Neutrophil (primary cell): Measurements from ENCODE around the gene ABHD12.

Experiments used
- H3K27ac ChIP-seq: fragments of 200-600 bp; sonication (generic); 2 replicates; pipeline ENCODE4 v1.5.1; 2016; ENCODE audit warnings: mild to moderate bottlenecking, moderate library complexity
- H3K27me3 ChIP-seq: fragments of 200-600 bp; sonication (generic); 2 replicates; pipeline ENCODE4 v1.6.0; 2016; ENCODE audit warnings: mild to moderate bottlenecking
- H3K36me3 ChIP-seq: fragments of 200-600 bp; sonication (generic); 2 replicates; pipeline ENCODE4 v1.5.1; 2017
- H3K4me1 ChIP-seq, 2 experiments: fragments of 200-600 bp in 1 of 2; sonication (generic) in 1 of 2; 1 replicate in 1 of 2; 2 replicates in 1 of 2; pipeline versions ENCODE4 v1.5.1 to v1.6.1; 2013 to 2016; ENCODE audit warnings: low read depth in 1 of 2, low read length in 1 of 2, mild to moderate bottlenecking in 1 of 2, moderate library complexity in 1 of 2; ENCODE audit not compliant: control insufficient read depth in 1 of 2, insufficient read depth in 1 of 2
- H3K4me3 ChIP-seq, 2 experiments: fragments of 200-600 bp in 1 of 2; sonication (generic) in 1 of 2; 1 replicate in 1 of 2; 2 replicates in 1 of 2; pipeline ENCODE4 v1.5.1; 2013 to 2016; ENCODE audit warnings: low read depth in 1 of 2, low read length in 1 of 2, mild to moderate bottlenecking in 1 of 2, moderate library complexity in 1 of 2
- H3K9me3 ChIP-seq: fragments of 200-600 bp; sonication (generic); 2 replicates; pipeline ENCODE4 v1.5.1; 2016
- TF ChIP-seq, protein P1 (sequence below): fragments of 200-600 bp; sonication (generic); IDR thresholded peaks from 2 replicates; pipeline ENCODE4 v1.5.1; 2016; ENCODE audit warnings: antibody characterized with exemption

Gene ABHD12

DNA sequence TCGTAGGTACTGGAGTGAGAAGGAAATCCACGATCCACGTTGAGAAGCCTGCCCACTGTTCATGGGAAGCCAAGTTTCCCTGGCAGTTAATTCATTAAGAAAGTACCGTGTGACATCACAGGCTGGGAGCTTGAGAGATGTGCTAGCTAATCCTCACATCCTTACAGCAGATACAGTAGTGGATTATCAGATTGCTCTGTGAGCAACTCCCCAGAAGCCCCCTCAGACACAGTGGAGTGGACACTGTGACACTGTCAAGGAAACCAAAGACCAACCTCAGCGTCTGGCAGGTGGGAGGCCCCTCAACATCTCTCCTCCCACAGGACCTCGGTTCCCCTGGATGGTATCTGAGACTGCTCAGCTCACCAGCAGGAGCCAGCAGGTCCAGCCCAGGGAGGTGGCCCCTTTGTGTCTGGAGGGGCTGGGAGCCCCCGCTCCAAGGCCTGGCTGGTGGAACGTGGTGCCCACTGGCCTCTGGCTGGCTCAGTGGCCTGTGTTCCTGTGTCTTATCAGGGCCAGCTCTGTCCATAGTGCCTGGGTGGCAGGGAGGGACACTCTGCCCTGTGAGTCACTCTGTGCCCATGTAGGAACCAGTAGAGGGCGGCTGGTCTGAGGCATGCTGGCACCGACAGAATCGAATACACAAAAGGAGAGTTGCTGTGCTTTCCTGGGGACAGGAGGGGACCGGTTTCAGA lies 135.5 kb downstream of the ABHD12 start:
- no peaks in the 10 kb centered on the region for H3K9me3 ChIP-seq
- no peak overlapping the region for H3K4me3 ChIP-seq
- TF ChIP-seq, protein P1, sequence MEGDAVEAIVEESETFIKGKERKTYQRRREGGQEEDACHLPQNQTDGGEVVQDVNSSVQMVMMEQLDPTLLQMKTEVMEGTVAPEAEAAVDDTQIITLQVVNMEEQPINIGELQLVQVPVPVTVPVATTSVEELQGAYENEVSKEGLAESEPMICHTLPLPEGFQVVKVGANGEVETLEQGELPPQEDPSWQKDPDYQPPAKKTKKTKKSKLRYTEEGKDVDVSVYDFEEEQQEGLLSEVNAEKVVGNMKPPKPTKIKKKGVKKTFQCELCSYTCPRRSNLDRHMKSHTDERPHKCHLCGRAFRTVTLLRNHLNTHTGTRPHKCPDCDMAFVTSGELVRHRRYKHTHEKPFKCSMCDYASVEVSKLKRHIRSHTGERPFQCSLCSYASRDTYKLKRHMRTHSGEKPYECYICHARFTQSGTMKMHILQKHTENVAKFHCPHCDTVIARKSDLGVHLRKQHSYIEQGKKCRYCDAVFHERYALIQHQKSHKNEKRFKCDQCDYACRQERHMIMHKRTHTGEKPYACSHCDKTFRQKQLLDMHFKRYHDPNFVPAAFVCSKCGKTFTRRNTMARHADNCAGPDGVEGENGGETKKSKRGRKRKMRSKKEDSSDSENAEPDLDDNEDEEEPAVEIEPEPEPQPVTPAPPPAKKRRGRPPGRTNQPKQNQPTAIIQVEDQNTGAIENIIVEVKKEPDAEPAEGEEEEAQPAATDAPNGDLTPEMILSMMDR, result no peak
- no peaks in the 10 kb centered on the region for H3K27me3 ChIP-seq
- no peaks in the 10 kb centered on the region for H3K4me1 ChIP-seq
- peaks cover 10% of the 10 kb centered on the region for H3K36me3 ChIP-seq
- H3K27ac ChIP-seq, result no peak overlapping the region

GRCh38 chr20:25254571-25254970 lies 136.1 kb downstream of the ABHD12 start:
- peaks cover 5% of the 10 kb centered on the region for H3K36me3 ChIP-seq
- H3K27ac ChIP-seq, result no peak overlapping the region
- TF ChIP-seq, protein P1, result no peak

GRCh38 chr20:25253606-25254275 lies 136.9 kb downstream of the ABHD12 start:
- TF ChIP-seq, protein P1, result no peak

More at GRCh38 chr20:25254571-25254970, 136.1 kb downstream of the ABHD12 start:
- no peaks in the 10 kb centered on the region for H3K9me3 ChIP-seq
- H3K4me3 ChIP-seq, result no peak overlapping the region
- no peaks in the 10 kb centered on the region for H3K4me1 ChIP-seq
- no peaks in the 10 kb centered on the region for H3K27me3 ChIP-seq

DNA sequence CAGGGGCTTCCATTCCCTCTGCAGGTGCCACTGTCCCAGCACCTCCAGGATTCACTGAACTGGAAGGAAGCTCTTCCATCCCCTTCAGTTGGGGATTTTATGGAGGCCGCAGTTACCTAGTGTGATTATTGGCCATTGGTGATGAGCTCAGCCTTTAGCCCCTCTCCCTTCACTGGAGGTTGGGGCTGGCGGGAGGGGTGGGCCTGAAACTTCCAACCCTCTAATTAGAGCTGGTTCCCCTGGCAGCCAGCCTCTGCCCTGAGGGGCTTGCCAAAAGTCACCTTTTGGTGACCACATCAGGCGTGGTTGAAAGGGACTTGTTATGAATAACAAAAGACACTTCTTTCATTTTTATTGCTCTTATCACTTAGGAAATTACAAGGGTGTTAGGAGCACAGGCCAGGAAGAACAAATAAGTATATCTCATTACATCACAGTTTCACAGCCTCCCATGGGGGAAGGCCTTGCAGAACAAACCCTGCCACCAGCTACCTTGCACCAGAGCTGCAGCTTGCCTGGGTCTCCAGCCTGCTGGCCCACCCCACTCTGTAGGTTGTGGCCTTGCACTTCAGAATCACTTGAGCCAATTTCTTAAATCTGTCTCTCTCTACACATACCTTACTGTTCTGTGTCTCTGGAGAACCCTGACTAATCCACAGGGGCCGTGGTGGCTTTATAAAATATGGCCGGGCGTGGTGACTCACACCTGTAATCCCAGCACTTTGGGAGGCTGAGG lies 137.8 kb downstream of the ABHD12 start:
- H3K27ac ChIP-seq, result no peak overlapping the region
- H3K4me3 ChIP-seq, result no peak overlapping the region

More at GRCh38 chr20:25253606-25254275, 136.9 kb downstream of the ABHD12 start:
- H3K36me3 ChIP-seq, result no peaks in the 10 kb centered on the region
- H3K9me3 ChIP-seq, result no peaks in the 10 kb centered on the region
- H3K4me3 ChIP-seq, result no peak overlapping the region
- peaks cover 3 to 6% of the 10 kb centered on the region in 2 experiments for H3K4me1 ChIP-seq
- no peak overlapping the region for H3K27ac ChIP-seq
- no peaks in the 10 kb centered on the region for H3K27me3 ChIP-seq

DNA sequence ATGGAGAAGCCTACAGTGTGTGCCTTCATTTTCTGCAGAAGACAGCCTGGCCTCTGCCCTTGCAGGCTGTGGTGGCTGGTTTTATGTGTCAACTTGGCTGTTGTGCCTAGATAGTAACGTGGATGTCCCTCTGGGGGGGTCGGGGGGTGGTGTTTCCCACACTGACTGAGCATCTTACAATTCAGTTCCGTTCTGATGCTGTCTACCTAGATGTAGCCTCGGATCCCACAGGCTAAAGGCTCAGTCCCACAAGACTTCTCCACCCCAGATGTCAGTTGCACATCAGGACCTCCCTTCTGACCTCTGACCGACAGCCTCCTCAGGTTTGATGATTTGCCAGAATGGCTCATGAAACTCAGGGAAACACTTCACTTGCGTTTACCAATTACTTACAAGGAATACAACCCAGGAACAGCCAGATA lies 138.4 kb downstream of the ABHD12 start:
- Histone ChIP-seq H3K4me1 (peaks cover 13 to 15% of the 10 kb centered on the region in 2 experiments), H3K36me3 (no peaks in the 10 kb centered on the region), H3K27ac (no peak overlapping the region), H3K9me3 (no peaks in the 10 kb centered on the region), H3K27me3 (peaks cover 3% of the 10 kb centered on the region), H3K4me3 (no peak overlapping the region)
- TF ChIP-seq, protein P1, result no peak

More for the DNA sequence above, 137.8 kb downstream of the ABHD12 start:
- peaks cover 9 to 10% of the 10 kb centered on the region in 2 experiments for H3K4me1 ChIP-seq
- TF ChIP-seq, protein P1, result no peak
- H3K9me3 ChIP-seq, result no peaks in the 10 kb centered on the region
- H3K27me3 ChIP-seq, result no peaks in the 10 kb centered on the region
- H3K36me3 ChIP-seq, result no peaks in the 10 kb centered on the region
